GM21390 (cell line): Measurements from ENCODE around the gene RAVER1.

ENCODE experiments used
- ATAC-seq: cut with Tn5 transposase; IDR thresholded peaks from one replicate; pipeline ENCODE4 v1.9.1; 2021; ENCODE audit not compliant: unreplicated experiment

Gene RAVER1

GRCh38 chr19:10318807-10319682 is 14.3 kb downstream of the RAVER1 start:
- ATAC-seq = no peak

GRCh38 chr19:10317857-10318462 is 15.4 kb downstream of the RAVER1 start:
- ATAC-seq = no peak

GRCh38 chr19:10317045-10317856 is 16.1 kb downstream of the RAVER1 start:
- ATAC-seq = no peak

GRCh38 chr19:10316229-10317044 is 16.9 kb downstream of the RAVER1 start:
- ATAC-seq = no peak

GRCh38 chr19:10315335-10316214 is 17.8 kb downstream of the RAVER1 start, which contains the start of gene FDX2:
TSS of gene FDX2 (minus strand) at chr19:10316015. CDS start at chr19:10315996, 19 bp downstream.
- peak; percentile 64 for ATAC-seq

- no peak for ATAC-seq
Measured at GRCh38 chr19:10309423-10309822, 23.9 kb downstream of the RAVER1 start, which contains the start of gene ZGLP1. TSS of gene ZGLP1 (minus strand) at chr19:10309815.

GRCh38 chr19:10306327-10306726 is 27.0 kb downstream of the RAVER1 start:
- no peak for ATAC-seq

GRCh38 chr19:10305139-10305806 is 28.1 kb downstream of the RAVER1 start:
- no peak for ATAC-seq

GRCh38 chr19:10299545-10300458 is 33.5 kb downstream of the RAVER1 start:
- no peak for ATAC-seq

- ATAC-seq = no peak
Measured at GRCh38 chr19:10295847-10296591, 37.3 kb downstream of the RAVER1 start.

- no peak for ATAC-seq
Measured at GRCh38 chr19:10295305-10295846, 38.0 kb downstream of the RAVER1 start.

- ATAC-seq = no peak
Measured at GRCh38 chr19:10294368-10294697, 39.0 kb downstream of the RAVER1 start.

- ATAC-seq = no peak
Measured at GRCh38 chr19:10293637-10294367, 39.5 kb downstream of the RAVER1 start.

- ATAC-seq = no peak
Measured at GRCh38 chr19:10292789-10293636, 40.3 kb downstream of the RAVER1 start.

GRCh38 chr19:10292206-10292788 is 41.0 kb downstream of the RAVER1 start:
- no peak for ATAC-seq
